ENCODE measurements around the gene ARIH2.
A peak's percentile ranks its signal among the peaks of the same experiment; 100 is the strongest.
"Not testable (repeated sequence)": the region's sequence is repeated elsewhere in the genome, so short reads cannot be mapped to it uniquely, and the experiment has no call there.

Gene ARIH2

DNA sequence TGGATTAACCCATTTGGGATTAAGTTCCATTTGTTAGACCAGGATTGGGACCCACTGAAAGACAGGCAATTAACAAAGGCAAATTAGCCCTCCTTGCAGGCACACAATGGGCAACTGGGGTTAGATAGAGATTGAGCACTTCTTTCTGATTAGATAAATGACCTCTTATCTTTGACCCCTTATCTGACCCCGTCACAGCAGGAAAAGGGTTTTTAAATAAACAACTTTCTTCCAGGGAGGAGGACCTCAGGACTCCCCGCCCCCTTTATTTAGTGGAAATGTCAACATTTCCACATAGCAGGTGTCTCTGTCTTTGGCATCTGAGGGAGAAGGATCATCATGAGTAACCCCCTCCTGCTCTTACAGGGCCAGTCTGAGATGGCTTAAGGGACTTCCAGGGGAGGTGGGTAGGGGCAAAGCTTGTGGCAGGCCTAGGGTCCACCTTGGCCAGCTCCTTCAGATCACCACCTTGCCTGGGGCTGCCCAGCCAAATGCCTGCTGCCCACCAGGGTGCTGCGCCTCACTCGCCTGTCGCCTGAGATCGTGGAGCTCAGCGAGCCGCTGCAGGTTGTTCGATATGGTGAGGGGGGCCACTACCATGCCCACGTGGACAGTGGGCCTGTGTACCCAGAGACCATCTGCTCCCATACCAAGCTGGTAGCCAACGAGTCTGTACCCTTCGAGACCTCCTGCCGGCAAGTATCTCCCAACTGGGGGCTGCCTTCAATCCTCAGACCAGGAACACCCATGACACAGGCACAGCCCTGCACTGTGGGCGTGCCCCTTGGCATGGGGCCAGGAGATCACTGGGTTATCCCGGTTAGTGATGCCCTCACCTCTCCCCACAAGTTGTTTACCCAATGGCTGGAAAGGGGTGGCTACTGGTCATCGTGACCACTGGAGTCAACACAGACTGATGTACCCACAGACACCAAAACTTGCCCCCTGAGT, 86.0 kb downstream of the ARIH2 start:
- DNase-seq, result peak; percentile 10

DNA sequence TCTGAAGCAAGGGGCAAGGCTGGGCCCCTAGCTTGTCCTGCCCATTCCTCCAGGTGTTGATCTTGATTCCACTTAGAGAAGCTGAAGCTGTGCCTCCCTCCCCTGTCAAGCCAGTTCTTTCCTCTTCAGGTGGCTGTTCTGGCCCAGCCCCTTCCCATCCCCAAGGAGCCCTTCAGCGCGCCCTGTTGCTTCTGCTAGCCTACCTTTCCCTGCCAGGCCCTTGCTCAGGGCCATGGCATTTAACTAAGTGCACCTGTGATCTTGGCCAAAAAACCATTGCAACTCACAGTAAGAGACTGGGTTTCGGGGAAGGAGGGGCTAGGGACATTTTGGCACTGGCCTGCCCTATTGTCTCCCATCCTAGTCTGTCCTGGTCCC, 86.7 kb downstream of the ARIH2 start:
- DNase-seq, result no peak

- no peak for DNase-seq
Observed at GRCh38 chr3:49005998-49006397, 87.4 kb downstream of the ARIH2 start.

GRCh38 chr3:49006408-49007067, 87.9 kb downstream of the ARIH2 start:
- no peak for DNase-seq

DNA sequence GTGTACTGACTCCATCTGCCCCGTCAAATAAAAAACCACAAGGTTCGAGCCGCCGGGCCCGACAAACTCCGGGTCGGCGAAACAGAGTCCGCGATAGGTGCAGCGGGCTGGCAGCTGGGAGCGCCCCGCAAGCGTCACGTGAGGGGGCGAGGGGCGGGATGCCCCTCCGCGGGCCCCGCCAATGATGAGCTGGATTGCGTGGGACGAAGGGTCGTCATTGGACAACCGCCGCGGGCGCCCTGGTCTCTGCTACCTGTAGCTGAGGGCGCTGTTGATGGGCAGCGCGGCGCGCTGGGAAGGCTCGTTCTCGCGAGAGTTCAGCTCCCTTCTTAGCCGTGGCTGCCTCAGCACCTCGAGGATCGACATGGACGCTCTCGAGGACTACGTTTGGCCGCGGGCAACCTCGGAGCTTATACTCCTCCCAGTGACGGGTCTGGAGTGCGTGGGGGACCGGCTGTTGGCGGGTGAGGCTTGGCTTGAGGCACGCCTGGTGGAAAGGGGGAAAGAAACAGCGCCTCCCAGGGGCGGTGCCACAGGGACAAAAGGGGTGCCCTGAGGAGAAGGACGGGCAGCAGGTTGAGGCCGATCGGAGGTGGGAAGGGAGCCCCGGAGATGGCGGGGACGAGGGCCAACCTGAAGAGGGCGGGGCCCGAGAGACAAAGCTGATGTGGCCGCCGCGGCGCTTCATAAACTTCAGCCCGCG, 88.6 kb downstream of the ARIH2 start, which contains the start of gene WDR6:
TSS of gene WDR6 (plus strand) at position 324 of the 703 bp plus-strand sequence. CDS start at position 365, 41 bp downstream.
- peak; percentile 92 for DNase-seq

DNA sequence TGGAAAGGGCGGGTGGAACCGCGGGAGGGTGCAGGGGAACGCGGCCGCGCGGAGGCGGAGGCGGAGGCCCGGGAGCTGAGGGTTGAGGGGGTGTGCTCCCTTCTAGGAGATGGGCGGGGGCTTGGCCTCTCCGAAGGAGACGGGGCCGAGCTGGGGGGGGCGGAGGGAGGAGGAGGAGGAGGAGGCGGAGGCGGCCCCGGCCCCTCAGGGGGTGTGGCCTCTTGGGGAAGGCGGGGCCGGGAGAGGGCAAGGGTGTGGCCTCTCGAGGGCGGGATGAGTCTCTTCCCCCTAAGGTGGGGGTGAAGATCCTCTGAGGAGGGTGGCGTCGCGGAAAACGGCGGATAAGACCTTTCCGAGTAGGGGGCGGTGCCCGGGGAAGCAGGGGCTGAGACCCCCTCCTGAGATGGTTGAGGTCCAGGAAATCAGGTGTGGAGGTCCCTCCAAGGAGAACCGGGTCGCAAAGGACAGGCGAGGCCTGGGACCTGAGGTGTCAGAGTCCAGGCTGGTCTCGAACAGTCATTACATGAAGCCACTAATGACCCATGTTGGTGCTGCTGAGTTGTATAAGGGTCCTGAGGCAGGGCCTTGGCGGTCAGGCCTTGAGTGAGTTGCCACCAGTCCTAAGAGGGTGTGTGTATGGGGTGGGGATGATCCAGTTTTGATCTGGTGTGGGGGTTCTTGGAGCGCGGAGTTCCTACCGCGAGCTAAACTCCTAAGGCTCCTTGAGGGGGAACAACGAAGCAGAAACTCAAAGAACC, 89.3 kb downstream of the ARIH2 start:
- DNase-seq, result peak; percentile 77

DNA sequence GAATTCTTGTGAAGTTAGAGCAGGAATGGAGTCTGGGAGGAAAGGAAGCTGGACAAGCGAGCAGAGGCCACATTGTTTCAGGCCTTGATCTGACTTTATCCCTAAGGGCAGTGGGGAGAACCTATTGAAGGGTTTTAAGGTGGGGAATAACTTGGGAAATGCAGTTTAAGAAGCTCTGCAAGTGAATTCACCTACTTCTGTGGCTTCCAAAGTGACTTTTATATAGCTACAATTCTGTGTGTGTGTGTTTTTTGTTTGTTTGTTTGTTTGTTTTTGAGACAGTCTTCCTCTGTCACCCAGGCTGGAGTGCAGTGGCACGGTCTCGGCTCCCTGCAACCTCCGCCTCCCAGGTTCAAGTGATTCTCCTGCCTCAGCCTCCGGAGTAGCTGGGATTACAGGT, 90.0 kb downstream of the ARIH2 start:
- DNase-seq, result not testable (repeated sequence)

GRCh38 chr3:49009396-49009795, 90.8 kb downstream of the ARIH2 start:
- no peak for DNase-seq

GRCh38 chr3:49012441-49013017, 93.9 kb downstream of the ARIH2 start:
- no peak for DNase-seq

- DNase-seq, result no peak
Observed at GRCh38 chr3:49013113-49013737, 94.6 kb downstream of the ARIH2 start.

DNA sequence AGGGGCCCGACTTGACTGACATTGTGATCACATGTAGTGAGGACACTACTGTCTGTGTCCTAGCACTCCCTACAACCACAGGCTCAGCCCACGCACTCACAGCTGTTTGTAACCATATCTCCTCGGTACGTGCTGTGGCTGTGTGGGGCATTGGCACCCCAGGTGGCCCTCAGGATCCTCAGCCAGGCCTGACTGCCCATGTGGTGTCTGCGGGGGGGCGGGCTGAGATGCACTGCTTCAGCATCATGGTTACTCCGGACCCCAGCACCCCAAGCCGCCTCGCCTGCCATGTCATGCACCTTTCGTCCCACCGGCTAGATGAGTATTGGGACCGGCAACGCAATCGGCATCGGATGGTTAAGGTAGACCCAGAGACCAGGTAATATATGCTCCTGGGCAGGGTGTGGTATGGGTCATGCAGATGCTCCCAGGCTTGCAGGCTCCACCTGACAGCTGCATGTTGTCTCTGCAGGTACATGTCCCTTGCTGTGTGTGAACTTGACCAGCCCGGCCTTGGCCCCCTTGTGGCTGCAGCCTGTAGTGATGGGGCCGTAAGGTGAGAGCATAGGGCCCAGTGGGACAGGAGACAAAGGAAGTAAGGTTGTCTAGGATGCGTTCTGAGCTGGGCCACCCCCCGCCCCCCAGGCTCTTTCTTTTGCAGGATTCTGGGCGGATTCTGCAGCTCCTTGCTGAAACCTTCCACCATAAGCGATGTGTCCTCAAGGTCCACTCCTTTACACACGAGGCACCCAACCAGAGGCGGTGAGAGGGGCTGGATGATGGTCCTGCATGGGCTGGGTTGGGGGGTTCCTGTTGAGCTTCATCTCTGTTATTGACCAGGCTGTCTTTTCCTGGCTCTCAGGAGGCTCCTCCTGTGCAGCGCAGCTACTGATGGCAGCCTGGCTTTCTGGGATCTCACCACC, 95.4 kb downstream of the ARIH2 start:
- DNase-seq, result peak; percentile 10

GRCh38 chr3:49015072-49015471, 96.4 kb downstream of the ARIH2 start:
- no peak for DNase-seq

- DNase-seq, result no peak
Observed at GRCh38 chr3:49015765-49016164, 97.1 kb downstream of the ARIH2 start.

GRCh38 chr3:49016414-49017228, 98.0 kb downstream of the ARIH2 start:
- DNase-seq, result no peak

- DNase-seq, result no peak
Observed at GRCh38 chr3:49017229-49017970, 98.8 kb downstream of the ARIH2 start.

DNA sequence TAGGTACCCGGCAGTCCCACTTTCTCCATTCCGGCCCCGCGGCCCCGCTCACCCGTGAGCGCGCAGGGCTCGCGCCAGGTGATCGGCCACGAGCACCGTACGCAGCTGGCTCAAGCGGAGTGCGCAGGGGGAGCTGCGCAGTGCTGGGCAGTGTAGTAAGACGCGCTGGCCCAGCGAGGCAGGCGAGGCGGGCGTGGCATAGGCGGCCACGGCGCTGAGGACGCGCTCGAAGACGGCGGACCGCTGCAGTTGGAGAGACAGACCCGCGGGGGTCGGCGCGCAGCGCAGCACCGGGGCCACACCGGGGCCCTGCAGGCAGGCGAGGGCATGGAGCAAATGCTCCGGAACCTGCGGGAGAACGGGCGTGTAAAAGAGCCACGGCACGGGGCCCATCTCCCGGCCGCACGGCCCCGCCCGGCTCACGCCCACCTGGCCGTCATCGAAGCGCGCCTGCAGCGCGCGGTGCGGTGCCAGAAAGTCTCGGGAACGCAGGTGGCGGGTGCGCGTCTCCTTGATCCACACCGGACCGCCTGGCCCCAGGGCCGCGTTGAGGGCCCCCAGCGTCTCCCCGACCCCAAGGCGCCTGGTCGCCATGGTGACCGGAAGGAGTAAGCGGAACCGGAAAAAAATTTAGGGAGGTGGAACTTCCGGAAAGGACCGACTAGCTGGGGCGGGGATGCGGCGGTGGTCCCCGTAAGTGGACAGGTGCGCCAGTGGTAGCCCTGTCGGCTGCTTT, 99.5 kb downstream of the ARIH2 start, which contains the start of gene DALRD3:
TSS of gene DALRD3 (minus strand) at position 610 of the 736 bp plus-strand sequence. CDS start at position 594, 16 bp downstream.
- peak; percentile 50 for DNase-seq

- no peak for DNase-seq
Observed at GRCh38 chr3:49018707-49019006, 100.0 kb downstream of the ARIH2 start.

- no peak for DNase-seq
Observed at GRCh38 chr3:49019941-49020329, 101.3 kb downstream of the ARIH2 start.
